ENCODE results near the gene SESN1.
"Not testable (repeated sequence)": the region's sequence is repeated elsewhere in the genome, so short reads cannot be mapped to it uniquely, and the experiment has no call there.

Gene SESN1

GRCh38 chr6:109094416-109095035 lies at the start of gene SESN1:
Gene SESN1 (minus strand): TSS chr6:109094846. CDS start chr6:109094073, 773 bp downstream.
- peak; percentile 83 to 99 for DNase-seq

- no peak for DNase-seq
Measured at GRCh38 chr6:109143191-109143590, 48.5 kb upstream of the SESN1 start.

GRCh38 chr6:109142067-109142466 lies 47.4 kb upstream of the SESN1 start:
- DNase-seq: not testable (repeated sequence)

- no peak for DNase-seq
Measured at GRCh38 chr6:109139109-109139508, 44.5 kb upstream of the SESN1 start.

GRCh38 chr6:109136530-109136929 lies 41.9 kb upstream of the SESN1 start:
- DNase-seq: not testable (repeated sequence)

GRCh38 chr6:109136039-109136438 lies 41.4 kb upstream of the SESN1 start:
- DNase-seq: not testable (repeated sequence)

- not testable (repeated sequence) for DNase-seq
Measured at GRCh38 chr6:109135600-109135999, 41.0 kb upstream of the SESN1 start.

- no peak for DNase-seq
Measured at GRCh38 chr6:109130065-109130464, 35.4 kb upstream of the SESN1 start.

GRCh38 chr6:109125504-109125903 lies 30.9 kb upstream of the SESN1 start:
- no peak for DNase-seq

GRCh38 chr6:109124219-109124618 lies 29.6 kb upstream of the SESN1 start:
- no peak for DNase-seq

- DNase-seq: no peak
Measured at GRCh38 chr6:109121411-109121810, 26.8 kb upstream of the SESN1 start.

GRCh38 chr6:109118871-109119354 lies 24.3 kb upstream of the SESN1 start:
- no peak for DNase-seq

GRCh38 chr6:109118337-109118736 lies 23.7 kb upstream of the SESN1 start:
- no peak for DNase-seq

- peak; percentile 11 to 13 for DNase-seq
Measured at GRCh38 chr6:109117346-109118035, 22.8 kb upstream of the SESN1 start.

- DNase-seq: not testable (repeated sequence)
Measured at GRCh38 chr6:109112663-109113062, 18.0 kb upstream of the SESN1 start.

- DNase-seq: not testable (repeated sequence)
Measured at GRCh38 chr6:109109663-109110062, 15.0 kb upstream of the SESN1 start.

- DNase-seq: no peak
Measured at GRCh38 chr6:109105681-109106080, 11.0 kb upstream of the SESN1 start.

GRCh38 chr6:109104512-109104911 lies 9.9 kb upstream of the SESN1 start:
- DNase-seq: no peak

- DNase-seq: no peak
Measured at GRCh38 chr6:109103942-109104341, 9.3 kb upstream of the SESN1 start.

- DNase-seq: no peak
Measured at GRCh38 chr6:109102762-109103161, 8.1 kb upstream of the SESN1 start.

GRCh38 chr6:109097661-109098060 lies 3.0 kb upstream of the SESN1 start:
- no peak for DNase-seq

- DNase-seq: no peak
Measured at GRCh38 chr6:109096208-109096607, 1.6 kb upstream of the SESN1 start.

GRCh38 chr6:109095835-109096084 lies 1.1 kb upstream of the SESN1 start:
- DNase-seq: peak; percentile 86 to 90

- DNase-seq: peak; percentile 96
Measured at GRCh38 chr6:109095036-109095834, 589 bp upstream of the SESN1 start, which contains the start of gene CEP57L1. Gene CEP57L1 (plus strand): TSS chr6:109095507. CDS start chr6:109145222, 49,715 bp downstream.
